Measurements from ENCODE around the gene SLC20A1.

The SLC20A1 gene

GRCh38 chr2:112629224-112629623, 16.5 kb upstream of the SLC20A1 start:
- H3K4me1 ChIP-seq (ENCODE audit: control insufficient read depth, insufficient read depth, low read length) = peaks cover 29% of the 10 kb centered on the region
- H3K36me3 ChIP-seq (ENCODE audit: control insufficient read depth, insufficient read depth, low read length) = no peaks in the 10 kb centered on the region
- H3K4me3 ChIP-seq (ENCODE audit: low read length) = no peak overlapping the region
- no peaks in the 10 kb centered on the region for H3K27me3 ChIP-seq (ENCODE audit: control insufficient read depth, insufficient read depth, low read length)
- H3K9me3 ChIP-seq (ENCODE audit: control insufficient read depth, low read length) = no peaks in the 10 kb centered on the region
- no peak overlapping the region for H3K9ac ChIP-seq (ENCODE audit: low read length)

GRCh38 chr2:112629823-112630222, 15.9 kb upstream of the SLC20A1 start:
- Histone ChIP-seq H3K9me3 (ENCODE audit: control insufficient read depth, low read length) (no peaks in the 10 kb centered on the region), H3K9ac (ENCODE audit: low read length) (no peak overlapping the region), H3K36me3 (ENCODE audit: control insufficient read depth, insufficient read depth, low read length) (no peaks in the 10 kb centered on the region), H3K4me1 (ENCODE audit: control insufficient read depth, insufficient read depth, low read length) (peaks cover 23% of the 10 kb centered on the region), H3K27me3 (ENCODE audit: control insufficient read depth, insufficient read depth, low read length) (no peaks in the 10 kb centered on the region), H3K4me3 (ENCODE audit: low read length) (no peak overlapping the region)

GRCh38 chr2:112630268-112630667, 15.5 kb upstream of the SLC20A1 start:
- Histone ChIP-seq H3K9me3 (ENCODE audit: control insufficient read depth, low read length) (no peaks in the 10 kb centered on the region), H3K4me3 (ENCODE audit: low read length) (no peak overlapping the region), H3K9ac (ENCODE audit: low read length) (no peak overlapping the region), H3K27me3 (ENCODE audit: control insufficient read depth, insufficient read depth, low read length) (no peaks in the 10 kb centered on the region), H3K36me3 (ENCODE audit: control insufficient read depth, insufficient read depth, low read length) (no peaks in the 10 kb centered on the region), H3K4me1 (ENCODE audit: control insufficient read depth, insufficient read depth, low read length) (peaks cover 23% of the 10 kb centered on the region)

GRCh38 chr2:112633708-112634107, 12.0 kb upstream of the SLC20A1 start:
- H3K27me3 ChIP-seq (ENCODE audit: control insufficient read depth, insufficient read depth, low read length) = no peaks in the 10 kb centered on the region
- no peak overlapping the region for H3K4me3 ChIP-seq (ENCODE audit: low read length)
- H3K9ac ChIP-seq (ENCODE audit: low read length) = no peak overlapping the region
- H3K4me1 ChIP-seq (ENCODE audit: control insufficient read depth, insufficient read depth, low read length) = peaks cover 11% of the 10 kb centered on the region
- no peaks in the 10 kb centered on the region for H3K9me3 ChIP-seq (ENCODE audit: control insufficient read depth, low read length)
- no peaks in the 10 kb centered on the region for H3K36me3 ChIP-seq (ENCODE audit: control insufficient read depth, insufficient read depth, low read length)

- peaks cover 11% of the 10 kb centered on the region for H3K4me1 ChIP-seq (ENCODE audit: control insufficient read depth, insufficient read depth, low read length)
- no peak overlapping the region for H3K4me3 ChIP-seq (ENCODE audit: low read length)
- H3K9me3 ChIP-seq (ENCODE audit: control insufficient read depth, low read length) = no peaks in the 10 kb centered on the region
- H3K27me3 ChIP-seq (ENCODE audit: control insufficient read depth, insufficient read depth, low read length) = no peaks in the 10 kb centered on the region
- H3K9ac ChIP-seq (ENCODE audit: low read length) = no peak overlapping the region
- H3K36me3 ChIP-seq (ENCODE audit: control insufficient read depth, insufficient read depth, low read length) = no peaks in the 10 kb centered on the region
Observed at GRCh38 chr2:112634153-112634873, 11.4 kb upstream of the SLC20A1 start.

GRCh38 chr2:112634874-112635157, 10.9 kb upstream of the SLC20A1 start:
- H3K36me3 ChIP-seq (ENCODE audit: control insufficient read depth, insufficient read depth, low read length) = no peaks in the 10 kb centered on the region

GRCh38 chr2:112636605-112637288, 9.0 kb upstream of the SLC20A1 start:
- peaks cover 13% of the 10 kb centered on the region for H3K4me1 ChIP-seq (ENCODE audit: control insufficient read depth, insufficient read depth, low read length)
- no peaks in the 10 kb centered on the region for H3K27me3 ChIP-seq (ENCODE audit: control insufficient read depth, insufficient read depth, low read length)
- H3K4me3 ChIP-seq (ENCODE audit: low read length) = no peak overlapping the region
- no peaks in the 10 kb centered on the region for H3K36me3 ChIP-seq (ENCODE audit: control insufficient read depth, insufficient read depth, low read length)
- H3K9me3 ChIP-seq (ENCODE audit: control insufficient read depth, low read length) = no peaks in the 10 kb centered on the region
- H3K9ac ChIP-seq (ENCODE audit: low read length) = no peak overlapping the region

More at GRCh38 chr2:112634874-112635157, 10.9 kb upstream of the SLC20A1 start:
- H3K9ac ChIP-seq (ENCODE audit: low read length) = no peak overlapping the region
- peaks cover 11% of the 10 kb centered on the region for H3K4me1 ChIP-seq (ENCODE audit: control insufficient read depth, insufficient read depth, low read length)
- no peaks in the 10 kb centered on the region for H3K9me3 ChIP-seq (ENCODE audit: control insufficient read depth, low read length)
- no peaks in the 10 kb centered on the region for H3K27me3 ChIP-seq (ENCODE audit: control insufficient read depth, insufficient read depth, low read length)
- no peak overlapping the region for H3K4me3 ChIP-seq (ENCODE audit: low read length)

GRCh38 chr2:112637289-112637660, 8.5 kb upstream of the SLC20A1 start:
- H3K9ac ChIP-seq (ENCODE audit: low read length) = no peak overlapping the region
- H3K4me1 ChIP-seq (ENCODE audit: control insufficient read depth, insufficient read depth, low read length) = peaks cover 14% of the 10 kb centered on the region
- H3K36me3 ChIP-seq (ENCODE audit: control insufficient read depth, insufficient read depth, low read length) = no peaks in the 10 kb centered on the region
- no peaks in the 10 kb centered on the region for H3K27me3 ChIP-seq (ENCODE audit: control insufficient read depth, insufficient read depth, low read length)
- H3K4me3 ChIP-seq (ENCODE audit: low read length) = no peak overlapping the region
- no peaks in the 10 kb centered on the region for H3K9me3 ChIP-seq (ENCODE audit: control insufficient read depth, low read length)

- Histone ChIP-seq H3K9ac (ENCODE audit: low read length) (no peak overlapping the region), H3K9me3 (ENCODE audit: control insufficient read depth, low read length) (no peaks in the 10 kb centered on the region), H3K4me3 (ENCODE audit: low read length) (no peak overlapping the region), H3K27me3 (ENCODE audit: control insufficient read depth, insufficient read depth, low read length) (no peaks in the 10 kb centered on the region), H3K4me1 (ENCODE audit: control insufficient read depth, insufficient read depth, low read length) (peaks cover 18% of the 10 kb centered on the region), H3K36me3 (ENCODE audit: control insufficient read depth, insufficient read depth, low read length) (no peaks in the 10 kb centered on the region)
Observed at GRCh38 chr2:112639936-112640335, 5.8 kb upstream of the SLC20A1 start.

GRCh38 chr2:112640467-112640799, 5.3 kb upstream of the SLC20A1 start:
- Histone ChIP-seq H3K4me1 (ENCODE audit: control insufficient read depth, insufficient read depth, low read length) (peaks cover 19% of the 10 kb centered on the region), H3K9ac (ENCODE audit: low read length) (no peak overlapping the region), H3K4me3 (ENCODE audit: low read length) (no peak overlapping the region), H3K9me3 (ENCODE audit: control insufficient read depth, low read length) (no peaks in the 10 kb centered on the region), H3K36me3 (ENCODE audit: control insufficient read depth, insufficient read depth, low read length) (no peaks in the 10 kb centered on the region), H3K27me3 (ENCODE audit: control insufficient read depth, insufficient read depth, low read length) (no peaks in the 10 kb centered on the region)

GRCh38 chr2:112640800-112641675, 4.7 kb upstream of the SLC20A1 start:
- Histone ChIP-seq H3K9ac (ENCODE audit: low read length) (no peak overlapping the region), H3K36me3 (ENCODE audit: control insufficient read depth, insufficient read depth, low read length) (no peaks in the 10 kb centered on the region), H3K27me3 (ENCODE audit: control insufficient read depth, insufficient read depth, low read length) (no peaks in the 10 kb centered on the region), H3K9me3 (ENCODE audit: control insufficient read depth, low read length) (no peaks in the 10 kb centered on the region), H3K4me1 (ENCODE audit: control insufficient read depth, insufficient read depth, low read length) (peaks cover 19% of the 10 kb centered on the region), H3K4me3 (ENCODE audit: low read length) (no peak overlapping the region)

- Histone ChIP-seq H3K4me3 (ENCODE audit: low read length) (no peak overlapping the region), H3K36me3 (ENCODE audit: control insufficient read depth, insufficient read depth, low read length) (no peaks in the 10 kb centered on the region), H3K27me3 (ENCODE audit: control insufficient read depth, insufficient read depth, low read length) (no peaks in the 10 kb centered on the region), H3K4me1 (ENCODE audit: control insufficient read depth, insufficient read depth, low read length) (peaks cover 19% of the 10 kb centered on the region), H3K9me3 (ENCODE audit: control insufficient read depth, low read length) (no peaks in the 10 kb centered on the region), H3K9ac (ENCODE audit: low read length) (no peak overlapping the region)
Observed at GRCh38 chr2:112641701-112642100, 4.0 kb upstream of the SLC20A1 start.

All from mucosa of stomach (tissue), 1 donor.